GM21423 (cell line): ENCODE measurements around the gene HMGCL.
"Not testable (repeated sequence)": the region's sequence is repeated elsewhere in the genome, so short reads cannot be mapped to it uniquely, and the experiment has no call there.

Experiments
- ATAC-seq: cut with Tn5 transposase; IDR thresholded peaks from one replicate; pipeline ENCODE4 v1.9.1; 2021; ENCODE audit warnings: mild to moderate bottlenecking, moderate library complexity; ENCODE audit not compliant: unreplicated experiment

The HMGCL gene

DNA sequence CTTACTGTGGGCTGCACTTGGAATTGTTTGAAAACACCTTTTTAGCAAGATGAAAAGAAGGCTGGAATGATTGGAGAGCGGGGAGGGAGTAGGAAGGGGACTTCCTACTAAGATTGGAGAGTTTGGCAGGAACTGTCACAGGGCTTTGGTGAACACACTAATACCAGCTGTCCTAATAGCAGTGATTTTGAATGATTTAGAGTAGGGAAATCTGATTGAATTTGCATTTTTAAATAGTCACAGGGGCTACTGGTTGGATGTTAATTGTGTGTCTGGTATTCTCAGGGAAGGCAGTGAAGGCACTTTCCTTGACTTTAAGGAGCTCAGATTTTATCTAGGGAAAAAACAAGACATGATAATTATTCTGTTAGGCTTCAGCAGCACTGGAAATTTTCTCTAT lies 2.5 kb upstream of the HMGCL start:
- ATAC-seq, result no peak

DNA sequence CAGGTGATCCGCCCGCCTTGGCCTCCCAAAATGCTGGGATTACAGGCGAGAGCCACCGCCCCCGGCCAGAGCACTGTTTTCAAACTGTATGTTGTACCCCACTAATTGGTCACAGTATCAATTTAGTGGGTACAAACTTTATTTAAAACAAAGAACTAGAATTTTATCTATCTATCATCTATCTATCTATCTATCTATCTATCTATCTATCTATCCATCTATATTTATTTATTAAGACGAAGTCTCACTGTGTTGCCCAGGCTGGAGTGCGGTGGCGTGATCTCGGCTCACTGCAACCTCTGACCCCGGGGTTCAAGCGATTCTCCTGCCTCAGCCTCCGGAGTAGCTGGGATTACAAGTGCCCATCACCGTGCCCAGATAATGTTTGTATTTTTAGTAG lies 1.4 kb upstream of the HMGCL start:
- not testable (repeated sequence) for ATAC-seq

DNA sequence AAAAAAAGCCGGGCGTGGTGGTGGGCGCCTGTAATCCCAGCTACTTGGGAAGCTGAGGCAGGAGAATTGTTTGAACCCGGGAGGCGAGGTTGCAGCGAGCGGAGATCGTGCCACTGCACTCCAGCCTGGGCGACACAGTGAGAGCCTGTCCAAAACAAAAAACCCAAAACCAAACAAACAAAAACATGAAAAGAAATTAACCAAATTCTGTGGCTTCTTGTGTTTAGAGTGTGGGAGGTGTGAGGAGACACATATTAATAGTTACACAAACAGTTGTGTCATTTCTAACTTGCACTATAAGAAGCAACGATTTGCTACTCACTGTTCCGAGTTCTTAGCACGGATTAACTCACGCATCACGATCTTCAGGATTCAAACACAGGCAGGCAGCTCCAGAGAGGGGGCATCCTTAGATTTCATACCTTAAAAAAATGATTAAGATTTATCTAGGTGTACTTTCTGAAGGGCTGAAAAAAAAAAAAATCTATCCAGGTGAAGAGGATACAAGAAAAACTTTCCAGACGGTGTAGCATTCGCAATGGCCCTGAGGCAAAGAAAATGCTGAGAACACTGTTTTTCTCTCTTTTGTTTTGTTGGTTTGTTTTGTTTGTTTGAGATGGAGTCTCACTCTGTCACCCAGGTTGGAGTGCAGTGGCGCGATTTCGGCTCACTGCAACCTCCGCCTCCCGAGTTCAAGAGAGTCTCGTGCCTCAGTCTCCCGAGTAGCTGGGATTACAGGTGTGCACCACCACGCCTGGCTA lies 713 bp upstream of the HMGCL start:
- ATAC-seq, result no peak

DNA sequence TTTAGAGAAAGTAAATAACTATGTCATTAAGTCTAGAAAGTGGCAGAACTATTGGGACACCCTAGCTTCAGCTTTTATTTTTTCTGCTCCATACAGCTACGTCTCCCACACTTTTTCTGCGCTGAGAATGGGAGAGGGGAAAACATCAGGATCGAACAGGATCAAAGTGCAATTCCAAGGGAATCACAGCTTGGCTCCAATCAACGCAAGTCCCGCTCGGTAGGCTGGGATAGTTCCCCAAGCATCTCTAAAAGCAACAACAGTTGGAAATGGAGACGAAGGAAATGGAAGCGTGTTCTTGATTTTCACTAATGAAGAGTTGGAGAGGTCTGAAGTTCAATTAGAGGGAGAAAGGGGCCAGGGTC lies 536 bp downstream of the HMGCL start:
- ATAC-seq, result no peak

DNA sequence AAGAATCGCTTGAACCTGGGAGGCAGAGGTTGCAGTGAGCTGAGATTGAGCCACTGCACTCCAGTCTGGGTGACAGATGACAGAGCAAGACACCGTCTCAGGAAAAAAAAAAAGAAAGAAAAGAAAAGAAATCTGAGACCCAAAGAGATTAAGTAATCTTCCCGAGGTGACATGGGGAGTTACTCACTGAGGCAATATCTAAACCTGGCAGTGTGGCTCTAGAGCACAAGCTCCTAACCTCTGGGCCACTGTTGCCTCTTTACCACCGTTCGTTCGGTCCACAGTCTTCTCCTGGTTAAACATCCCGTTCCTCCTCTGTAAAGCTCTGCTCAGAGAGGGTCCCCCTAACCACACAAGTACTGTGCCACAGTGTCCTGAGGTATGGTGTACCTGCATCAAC lies 1.5 kb downstream of the HMGCL start:
- ATAC-seq, result no peak

DNA sequence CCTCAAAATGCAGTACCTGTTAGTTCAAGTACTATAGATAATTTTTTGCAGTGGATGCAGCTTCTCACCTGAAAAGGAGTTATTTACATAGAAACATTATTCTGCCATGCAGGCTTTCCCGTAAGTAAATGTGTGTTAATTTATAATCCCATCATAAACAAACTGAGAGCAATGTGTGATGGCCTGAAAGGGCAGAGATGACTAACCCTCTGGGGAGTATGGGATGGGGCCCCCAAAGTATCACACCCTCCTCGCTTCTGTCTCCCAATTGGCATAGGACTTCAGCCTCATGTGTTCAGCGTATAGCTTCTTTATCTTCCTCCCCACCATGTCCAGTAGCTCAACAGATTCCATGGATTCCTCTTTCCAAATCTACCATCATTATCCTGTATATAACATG lies 7.6 kb downstream of the HMGCL start:
- ATAC-seq, result no peak

DNA sequence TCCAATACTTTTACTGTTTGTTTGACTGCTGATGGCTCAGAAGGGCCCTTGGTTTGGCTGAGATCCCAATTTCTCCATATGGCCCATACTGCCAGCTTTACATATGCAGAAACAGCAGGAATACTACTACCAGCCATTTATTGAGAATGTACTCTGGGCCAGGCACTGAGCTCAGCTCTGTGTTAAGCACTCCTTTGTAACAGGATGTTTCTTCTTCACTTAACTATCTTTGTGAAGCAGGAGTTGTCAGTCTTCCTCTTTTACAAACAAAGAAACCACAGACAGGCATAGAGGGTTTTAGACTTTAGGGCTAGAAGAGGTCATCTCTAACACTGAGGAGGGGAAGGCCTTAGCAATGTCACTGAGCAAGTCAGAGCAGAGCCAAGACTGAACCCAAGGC lies 8.3 kb downstream of the HMGCL start:
- ATAC-seq, result no peak

DNA sequence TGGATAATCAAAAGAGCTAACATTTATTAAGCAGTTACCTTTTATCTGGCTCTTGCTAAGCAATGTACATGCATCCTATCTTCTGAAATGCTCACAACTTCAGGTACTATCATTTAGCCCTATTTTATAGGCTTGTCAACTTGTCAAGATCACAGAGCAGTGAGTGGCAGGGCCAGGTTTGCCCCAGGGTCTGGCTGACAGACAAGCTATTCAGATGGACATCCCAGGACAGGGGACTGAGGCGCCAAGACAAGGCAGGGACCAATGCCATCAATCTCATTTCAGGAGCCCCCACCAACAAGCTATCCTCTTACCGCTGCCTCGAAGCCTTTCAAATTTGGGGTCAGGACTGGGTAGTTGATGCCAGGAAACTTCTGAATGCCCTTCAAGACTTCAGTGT lies 8.9 kb downstream of the HMGCL start:
- no peak for ATAC-seq

DNA sequence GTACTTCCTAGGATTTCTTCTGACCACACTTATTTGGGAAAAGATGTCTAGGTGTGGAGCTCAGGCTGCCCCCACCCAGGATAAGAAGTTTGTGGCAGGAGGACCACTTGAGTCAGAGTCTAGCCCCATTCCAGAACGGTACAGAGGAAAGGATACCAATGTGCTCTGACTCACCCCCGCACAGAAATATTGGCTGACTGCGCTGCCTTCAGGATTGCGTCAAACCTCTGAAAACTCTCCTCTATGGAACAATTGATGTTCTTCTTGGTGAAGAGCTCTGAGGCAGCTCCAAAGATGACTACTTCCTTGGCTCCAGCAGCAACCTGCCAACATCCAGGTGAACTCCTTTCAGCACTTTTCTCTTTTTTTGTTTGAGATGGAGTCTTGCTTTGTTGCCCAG lies 11.2 kb downstream of the HMGCL start:
- ATAC-seq, result no peak

DNA sequence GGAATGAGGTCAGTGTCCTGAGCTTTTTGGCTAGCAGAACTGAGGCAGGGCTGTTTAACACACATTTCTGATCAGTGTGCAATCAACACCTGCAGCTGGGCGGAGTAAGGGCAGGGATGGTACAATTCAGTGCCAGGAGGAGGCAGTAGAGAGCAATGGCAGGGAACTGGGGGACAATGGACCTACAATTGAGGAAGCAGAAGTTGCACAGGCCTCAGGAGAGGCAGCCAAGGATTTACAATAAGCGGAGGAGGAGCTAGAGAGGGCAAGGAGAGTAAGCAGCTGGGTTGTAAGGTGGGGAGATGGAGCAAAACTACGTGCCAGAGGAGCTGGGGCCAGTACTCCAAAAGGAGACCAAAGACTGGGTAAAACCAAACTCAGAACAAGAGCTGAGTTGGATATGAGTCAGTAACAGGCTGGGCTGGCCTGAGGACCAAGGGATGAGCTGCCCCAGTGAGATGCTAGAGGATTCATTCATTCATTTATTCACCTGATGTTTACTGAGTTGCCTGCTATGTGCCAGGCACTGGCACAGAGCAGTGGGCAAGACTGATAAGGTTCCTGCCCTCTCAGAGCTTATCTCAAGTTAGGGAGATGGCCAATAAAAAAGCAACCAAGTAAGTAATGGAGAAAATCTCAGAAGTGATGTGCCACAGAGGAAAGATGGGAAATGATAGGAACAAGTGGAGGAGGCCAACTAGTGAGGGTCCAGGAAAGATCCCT lies 14.2 kb downstream of the HMGCL start:
- peak; percentile 62 for ATAC-seq

DNA sequence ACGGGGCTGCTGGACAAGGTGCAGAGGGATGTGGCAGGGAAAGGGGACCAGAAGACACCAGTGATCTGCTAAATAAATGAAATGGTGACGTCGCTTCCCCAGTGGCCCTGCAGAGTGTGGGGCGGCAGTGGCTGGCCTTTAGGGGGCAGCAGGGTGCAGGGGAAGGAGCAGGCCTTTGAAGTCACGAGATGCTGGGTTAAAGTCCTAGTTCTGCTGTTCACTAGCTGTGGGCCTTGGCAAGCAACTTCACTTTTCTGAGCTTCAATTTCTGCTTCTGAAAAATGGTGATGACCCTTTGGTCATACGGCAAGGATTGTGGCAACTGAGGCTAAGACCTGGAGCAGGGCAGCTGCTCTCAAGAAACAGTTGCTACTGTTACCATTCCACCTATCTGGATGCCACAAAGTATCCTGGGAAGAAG lies 15.5 kb downstream of the HMGCL start:
- ATAC-seq, result no peak

DNA sequence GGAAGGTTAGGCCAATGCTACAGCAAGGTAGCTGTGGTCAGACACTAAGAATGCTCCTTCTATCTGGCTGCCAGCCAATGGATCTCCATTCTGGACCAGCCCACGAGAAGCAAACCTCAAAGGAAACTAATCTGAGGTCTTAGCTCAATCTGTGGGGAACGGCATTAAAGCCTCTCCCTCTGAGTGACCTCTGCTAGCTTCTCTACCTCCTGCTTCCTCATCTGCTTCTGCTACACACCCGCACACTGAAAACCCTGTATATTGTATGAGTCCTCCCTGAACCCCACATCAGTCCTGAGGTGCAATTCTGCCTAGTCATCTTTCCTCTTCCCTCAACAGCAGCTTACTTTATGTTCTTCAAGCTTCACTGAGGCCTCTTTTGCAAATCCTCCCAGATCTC lies 17.8 kb downstream of the HMGCL start:
- no peak for ATAC-seq

DNA sequence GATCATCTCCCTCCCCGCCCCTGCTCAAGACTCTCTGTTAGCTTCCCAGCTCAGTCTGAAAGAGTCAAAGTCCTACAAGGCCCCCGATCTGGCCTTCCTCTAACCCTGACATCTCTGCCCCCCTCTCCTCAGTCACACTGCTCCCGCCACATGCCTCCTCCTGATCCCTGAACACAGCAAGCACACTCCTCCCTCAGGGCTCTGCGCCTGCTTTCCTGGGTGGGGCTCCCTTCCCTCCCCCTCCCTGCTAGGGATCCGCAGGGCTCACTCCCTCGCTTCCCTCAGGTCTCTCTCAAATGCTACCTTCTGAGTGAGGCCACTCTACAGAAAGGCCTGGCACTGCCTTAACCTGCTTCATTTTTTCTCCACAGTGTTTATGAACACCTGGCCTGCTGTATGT lies 18.9 kb downstream of the HMGCL start:
- ATAC-seq, result no peak

DNA sequence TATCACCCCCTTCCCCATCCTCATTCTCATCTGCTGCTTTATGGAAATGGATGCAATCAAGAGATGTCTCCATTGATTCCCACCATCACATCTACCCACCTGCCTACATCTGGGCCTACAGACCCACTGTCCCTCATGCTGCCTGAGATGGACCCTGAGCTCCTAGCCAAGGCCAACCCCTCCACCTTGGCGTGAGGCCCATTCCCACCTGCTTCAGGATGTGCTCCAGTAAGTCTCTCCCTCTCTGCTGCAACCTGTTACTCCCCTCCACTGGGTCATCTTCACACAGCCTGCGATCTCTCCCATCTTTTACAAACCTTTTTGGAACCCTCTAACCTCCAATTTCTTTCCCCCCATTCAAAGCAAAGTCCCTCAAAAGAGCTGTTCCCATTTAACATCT lies 20.2 kb downstream of the HMGCL start:
- ATAC-seq, result no peak

DNA sequence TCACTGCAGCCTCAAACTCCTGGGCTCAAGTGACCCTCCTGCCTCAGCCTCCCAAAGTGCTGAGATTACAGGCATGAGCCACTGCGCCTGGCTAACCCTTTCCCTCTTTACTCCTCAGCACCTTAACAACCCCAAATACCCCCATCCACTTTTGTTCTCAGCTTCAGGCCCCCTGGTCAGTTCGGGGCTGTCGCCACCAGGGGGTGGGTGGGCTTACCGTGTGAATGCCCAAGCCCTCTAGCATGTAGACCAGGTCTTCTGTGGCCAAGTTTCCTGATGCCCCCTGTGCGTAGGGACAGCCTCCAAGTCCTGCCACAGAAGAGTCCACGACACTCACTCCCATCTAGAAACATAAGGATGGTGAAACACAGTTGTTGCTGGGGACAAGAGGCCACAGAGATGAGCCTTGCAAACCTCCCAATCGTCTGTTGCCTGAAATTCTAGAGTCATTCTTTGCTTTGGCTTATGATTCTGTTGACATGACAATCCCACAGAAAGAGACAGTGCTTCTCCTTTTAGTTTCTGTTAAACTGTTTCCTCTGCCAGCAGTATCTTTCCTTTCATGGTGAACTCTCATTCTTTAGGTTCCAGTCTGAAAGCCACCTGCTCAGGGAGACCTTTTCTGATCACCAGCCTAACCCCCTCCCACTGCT lies 20.9 kb downstream of the HMGCL start:
- no peak for ATAC-seq

DNA sequence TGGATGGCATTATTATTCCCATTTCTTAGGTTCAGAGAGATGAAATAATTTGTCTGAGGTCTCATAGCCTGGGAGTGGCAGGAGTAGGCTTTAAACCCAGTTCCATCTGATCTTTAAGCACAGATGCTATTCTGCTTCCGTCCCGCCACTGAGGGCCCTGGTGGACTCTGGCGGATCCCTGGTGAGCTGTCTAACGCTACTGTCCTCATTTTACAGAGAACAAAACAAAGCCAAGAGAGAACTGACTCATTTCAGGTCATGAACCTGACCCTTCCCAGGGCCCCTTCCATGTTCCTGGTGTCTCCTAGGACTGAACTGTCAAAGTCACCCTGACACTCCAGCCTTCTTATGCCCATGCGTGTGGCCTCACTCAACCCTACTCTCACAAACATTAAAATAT lies 21.6 kb downstream of the HMGCL start:
- no peak for ATAC-seq

DNA sequence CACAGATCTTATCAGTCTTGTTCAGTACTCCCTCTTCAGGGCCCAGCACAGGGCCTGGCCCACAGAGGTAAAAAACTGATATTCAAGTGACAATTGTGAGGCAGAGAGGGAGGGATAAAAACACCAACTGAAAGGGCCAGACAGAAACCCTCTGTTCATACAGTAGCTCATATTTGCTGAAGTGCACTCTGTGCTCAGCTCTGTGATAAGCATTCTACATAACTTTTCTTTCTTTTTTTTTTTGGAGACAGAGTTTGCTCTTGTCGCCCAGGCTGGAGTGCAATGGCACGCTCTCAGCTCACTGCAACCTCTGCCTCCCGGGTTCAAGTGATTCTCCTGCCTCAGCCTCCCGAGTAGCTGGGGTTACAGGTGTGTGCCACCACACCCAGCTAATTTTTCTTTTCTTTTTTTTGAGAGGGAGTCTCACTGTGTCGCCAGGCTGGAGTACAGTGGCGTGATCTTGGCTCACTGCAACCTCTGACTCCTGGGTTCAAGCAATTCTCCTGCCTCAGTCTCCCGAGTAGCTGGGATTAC lies 22.4 kb downstream of the HMGCL start:
- ATAC-seq, result not testable (repeated sequence)

DNA sequence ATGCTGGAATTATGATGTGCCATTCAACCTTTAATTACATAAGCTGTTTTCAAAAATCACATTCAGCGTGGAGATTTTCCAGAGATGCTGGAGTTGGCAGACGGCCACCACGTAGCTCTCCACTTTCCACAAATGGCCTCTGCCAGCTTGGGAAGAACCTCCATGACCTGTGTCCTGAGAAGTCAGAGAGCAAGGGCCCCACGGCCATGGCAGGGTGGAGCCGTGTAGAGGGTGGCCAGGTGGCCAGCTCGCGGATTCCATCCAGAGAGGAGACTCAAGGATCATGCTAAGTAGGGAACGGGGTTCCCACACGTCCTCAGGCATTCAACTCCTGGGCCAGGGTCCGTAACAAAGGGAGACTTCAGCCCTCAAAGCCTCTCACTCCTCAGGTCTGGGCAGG lies 23.4 kb downstream of the HMGCL start:
- no peak for ATAC-seq

DNA sequence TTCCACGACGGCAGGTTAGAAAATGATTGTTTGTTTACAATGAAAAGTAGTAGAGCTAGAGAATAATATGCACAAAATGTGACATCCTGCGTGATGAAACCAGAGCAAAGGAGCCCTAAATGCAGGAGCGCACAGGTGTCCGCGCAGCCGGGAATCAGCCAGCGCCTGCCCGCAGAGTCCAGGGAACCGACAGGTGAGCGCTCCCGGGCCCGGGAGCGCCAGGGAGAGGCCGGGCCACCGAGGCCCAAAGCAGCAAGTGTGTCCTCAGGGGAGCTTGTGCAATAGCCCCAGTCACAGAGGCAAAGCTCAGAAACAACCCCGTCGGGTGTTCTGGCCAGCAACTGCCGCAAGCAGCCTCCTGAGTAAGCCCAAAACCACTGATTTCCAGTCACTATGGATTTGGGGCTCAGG lies 23.9 kb downstream of the HMGCL start:
- ATAC-seq, result no peak

DNA sequence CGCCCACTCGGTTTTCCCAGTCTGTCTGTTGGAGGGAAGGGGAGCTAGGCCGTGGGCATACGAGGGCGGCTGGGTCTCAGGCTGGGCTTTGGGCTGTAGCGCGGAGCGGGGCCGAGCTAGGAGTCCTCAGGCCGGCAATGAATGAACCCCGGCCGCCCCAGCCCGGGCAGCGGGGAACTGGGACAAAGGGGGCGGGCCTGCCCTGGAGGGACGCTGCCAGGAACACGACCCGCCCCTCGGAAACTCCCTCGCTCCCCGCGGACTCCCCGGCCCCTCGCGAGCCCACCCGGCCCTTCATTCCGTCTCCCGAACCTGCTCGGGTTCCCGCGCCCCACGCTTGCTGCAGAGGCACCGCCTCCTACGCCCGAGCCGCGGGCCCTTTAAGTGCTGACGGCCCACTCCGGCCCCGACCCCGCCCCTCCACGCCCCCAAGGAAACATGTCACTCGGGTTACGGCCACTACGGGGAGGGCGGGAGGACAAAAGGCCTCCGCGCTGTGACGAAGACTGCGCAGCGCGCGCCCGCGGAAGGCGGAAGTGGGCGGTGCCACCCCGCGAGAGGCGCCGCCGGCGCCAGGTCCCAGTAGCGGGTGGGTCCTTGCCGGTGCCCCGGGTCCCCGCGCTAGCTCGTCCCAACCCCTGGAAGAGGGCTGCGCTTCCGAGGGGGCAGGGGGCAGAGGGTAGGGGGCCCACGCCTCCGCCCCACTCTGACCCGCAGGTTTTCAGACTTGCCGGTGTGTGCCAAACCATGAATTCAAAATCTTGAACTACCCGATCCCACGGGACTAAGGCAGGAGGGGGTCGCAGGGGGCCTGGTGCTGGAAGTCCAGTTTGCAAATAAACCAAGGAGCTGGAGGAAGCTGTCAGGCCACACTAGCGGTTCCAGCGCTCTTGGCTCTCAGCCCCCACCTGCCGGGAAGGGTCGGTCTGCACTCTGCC lies 24.6 kb downstream of the HMGCL start, which contains the start of gene GALE:
GALE (minus strand) TSS at position 355 of the 938 bp plus-strand sequence. CDS start 1,747 bp downstream, outside the sequence.
- peak; percentile 75 for ATAC-seq
